Upper lobe of left lung (tissue), 4 donors: ENCODE results near the gene ALAD.

ENCODE experiments used
- CTCF ChIP-seq, 6 experiments: fragments of 450-650 bp in 4 of 6; fragments of 200-600 bp in 2 of 6; sonication (generic) in 2 of 6; IDR thresholded peaks; one replicate each; pipeline ENCODE4 v1.5.1; 2016 to 2019; ENCODE audit warnings: antibody characterized with exemption in 6 of 6
- POLR2A ChIP-seq, 4 donors: fragments of 450-650 bp; IDR thresholded peaks; one replicate each; pipeline ENCODE4 v1.5.1; 2016 to 2017; ENCODE audit warnings: antibody characterized with exemption in 4 of 4, mild to moderate bottlenecking in 2 of 4

- TF ChIP-seq CTCF (IDR thresholded peaks at IDR 0.05) (no peak), POLR2A (IDR thresholded peaks at IDR 0.05) (no peak)
These were observed 52.6 kb downstream of the ALAD start for GRCh38 chr9:113348437-113348836.
